Neural crest cell (in vitro differentiated cells): Measurements from ENCODE around the gene DIP2A. TPM values are rescaled to one million over a fixed set of nuclear protein-coding genes. Genes with fewer than 3 reads are reported as not detected.

Source experiments
- DNase-seq: peaks from one replicate; pipeline ENCODE4 v3.0.0; 2021; ENCODE audit warnings: low read depth, mixed read lengths, low spot score
- H3K27ac Mint-ChIP-seq: one replicate; pipeline ENCODE4 v1.8.0; 2021; ENCODE audit warnings: mild to moderate bottlenecking, mixed read lengths; ENCODE audit not compliant: unreplicated experiment
- H3K27me3 Mint-ChIP-seq: 2 replicates; pipeline ENCODE4 v1.8.0; 2021; ENCODE audit warnings: low read depth, mild to moderate bottlenecking, mixed read lengths
- H3K36me3 Mint-ChIP-seq: 2 replicates; pipeline ENCODE4 v1.8.0; 2021; ENCODE audit warnings: low read depth, mild to moderate bottlenecking, mixed read lengths
- H3K4me1 Mint-ChIP-seq: 2 replicates; pipeline ENCODE4 v1.8.0; 2021; ENCODE audit warnings: mixed read lengths
- H3K4me3 Mint-ChIP-seq: one replicate; pipeline ENCODE4 v1.8.0; 2021; ENCODE audit warnings: mild to moderate bottlenecking, mixed read lengths
- H3K9me3 Mint-ChIP-seq: 2 replicates; pipeline ENCODE4 v1.8.0; 2021; ENCODE audit warnings: mixed read lengths
- CTCF ChIP-seq: fragments of 200-600 bp; sonication (generic); conservative IDR thresholded peaks from 2 replicates; pipeline ENCODE4 v1.5.0; 2021; ENCODE audit warnings: antibody characterized with exemption, mild to moderate bottlenecking
- total RNA-seq: library from RNA; stranded (reverse); gene quantifications from 2 replicates; pipeline ENCODE4 v1.2.1, GENCODE V29; 2021

DIP2A gene
- total RNA-seq, 1 donor from 2014 or later, result 57.8 TPM

DNA sequence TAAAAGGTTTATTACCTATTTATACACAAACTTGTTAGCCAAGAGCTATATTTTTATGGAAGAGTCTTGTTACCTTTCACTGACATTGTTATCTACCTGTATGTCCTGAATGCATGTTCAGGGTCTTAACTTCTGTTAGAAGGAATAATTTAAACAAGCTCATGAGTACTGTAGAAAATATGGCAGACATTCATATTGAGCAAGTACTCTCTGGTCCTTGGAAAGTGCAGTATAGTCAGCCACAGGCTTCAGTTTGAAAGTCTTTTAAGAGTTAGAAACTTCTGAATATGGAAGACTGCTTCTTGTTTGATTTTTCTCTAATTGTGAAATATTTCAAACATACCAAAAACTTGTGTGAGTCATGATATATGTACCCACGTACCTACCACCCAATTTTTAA lies 16.6 kb downstream of the DIP2A start:
- Mint-ChIP-seq H3K27ac (no peak overlapping the region), H3K27me3 (no peaks in the 10 kb centered on the region), H3K36me3 (peaks cover 16% of the 10 kb centered on the region), H3K9me3 (no peaks in the 10 kb centered on the region), H3K4me1 (peaks cover 17% of the 10 kb centered on the region), H3K4me3 (no peak overlapping the region)
- TF ChIP-seq CTCF, result no peak
- DNase-seq, result no peak

DNA sequence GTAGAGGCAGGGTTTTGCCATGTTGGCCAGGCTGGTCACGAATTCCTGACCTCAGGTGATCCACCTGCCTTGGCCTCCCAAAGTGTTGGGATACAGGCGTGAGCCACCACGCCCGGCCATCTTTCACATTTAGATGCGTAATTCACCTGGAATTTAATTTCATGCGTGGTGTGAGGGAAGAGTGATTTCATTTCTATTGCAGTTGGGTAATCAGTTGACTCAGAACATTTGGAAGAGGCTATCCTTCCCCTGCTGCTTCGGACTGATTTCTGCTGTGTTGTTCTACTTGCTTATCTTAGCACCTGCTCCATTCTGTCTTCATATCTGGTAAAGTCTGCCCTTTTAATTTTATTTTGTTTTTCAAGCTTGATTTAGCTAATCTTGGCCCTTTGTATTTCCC lies 19.1 kb downstream of the DIP2A start:
- no peak for TF ChIP-seq CTCF
- Mint-ChIP-seq H3K27me3 (no peaks in the 10 kb centered on the region), H3K27ac (no peak overlapping the region), H3K4me3 (no peak overlapping the region), H3K9me3 (no peaks in the 10 kb centered on the region), H3K4me1 (peaks cover 9% of the 10 kb centered on the region), H3K36me3 (peaks cover 11% of the 10 kb centered on the region)
- no peak for DNase-seq

DNA sequence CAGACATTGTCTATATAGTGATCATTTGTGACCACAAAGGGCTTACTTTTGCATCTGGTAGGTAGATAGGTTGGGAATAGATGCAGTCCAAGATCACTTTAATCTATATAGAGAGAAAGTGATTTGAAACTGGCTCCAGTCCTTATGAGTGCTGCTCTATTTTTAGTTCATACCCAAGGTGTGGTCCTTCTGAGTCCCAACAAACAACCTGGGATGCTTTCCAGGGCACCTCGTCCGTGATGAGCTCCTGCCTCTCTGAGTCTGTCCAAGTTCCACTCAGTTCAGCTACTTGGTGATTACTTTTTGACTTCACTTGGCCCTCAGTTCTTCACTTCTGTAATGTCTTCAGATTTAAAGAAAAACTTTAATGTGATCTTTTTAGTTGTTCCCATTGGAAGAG lies 20.2 kb downstream of the DIP2A start:
- Mint-ChIP-seq H3K27me3 (no peaks in the 10 kb centered on the region), H3K9me3 (no peaks in the 10 kb centered on the region), H3K36me3 (peaks cover 11% of the 10 kb centered on the region), H3K4me3 (no peak overlapping the region), H3K27ac (no peak overlapping the region), H3K4me1 (peaks cover 13% of the 10 kb centered on the region)
- TF ChIP-seq CTCF, result no peak
- DNase-seq, result no peak

DNA sequence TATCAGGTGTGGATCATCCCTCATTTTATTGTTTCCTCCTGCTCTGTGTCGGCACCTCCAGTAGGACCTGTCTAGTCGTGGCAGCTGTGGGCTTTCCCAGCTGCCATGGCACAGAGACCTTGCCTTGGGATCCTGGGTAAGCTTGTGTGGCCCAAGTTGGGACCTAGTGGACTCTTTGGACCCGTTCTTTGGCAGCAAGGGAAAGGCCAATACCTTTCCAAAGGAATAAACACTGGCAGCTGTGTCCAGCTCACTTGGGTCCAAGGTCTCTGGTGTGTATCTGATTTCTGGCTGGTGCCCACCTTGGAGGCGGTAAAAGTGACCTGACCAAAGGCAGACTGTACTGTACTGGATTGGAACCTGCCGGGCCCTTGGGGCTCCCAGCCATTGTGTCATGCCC lies 21.8 kb downstream of the DIP2A start:
- H3K27ac Mint-ChIP-seq, result no peak overlapping the region
- no peak for DNase-seq
- no peak for TF ChIP-seq CTCF
- no peak overlapping the region for H3K4me3 Mint-ChIP-seq
- no peaks in the 10 kb centered on the region for H3K9me3 Mint-ChIP-seq
- H3K27me3 Mint-ChIP-seq, result no peaks in the 10 kb centered on the region
- peaks cover 13% of the 10 kb centered on the region for H3K4me1 Mint-ChIP-seq
- peaks cover 12% of the 10 kb centered on the region for H3K36me3 Mint-ChIP-seq

- H3K36me3 Mint-ChIP-seq, result peaks cover 9% of the 10 kb centered on the region
- H3K27me3 Mint-ChIP-seq, result no peaks in the 10 kb centered on the region
- no peak for TF ChIP-seq CTCF
- no peak overlapping the region for H3K4me3 Mint-ChIP-seq
- no peak overlapping the region for H3K27ac Mint-ChIP-seq
- H3K9me3 Mint-ChIP-seq, result no peaks in the 10 kb centered on the region
- peaks cover 13% of the 10 kb centered on the region for H3K4me1 Mint-ChIP-seq
- DNase-seq, result no peak
These were observed 23.6 kb downstream of the DIP2A start for GRCh38 chr21:46482225-46482845.

DNA sequence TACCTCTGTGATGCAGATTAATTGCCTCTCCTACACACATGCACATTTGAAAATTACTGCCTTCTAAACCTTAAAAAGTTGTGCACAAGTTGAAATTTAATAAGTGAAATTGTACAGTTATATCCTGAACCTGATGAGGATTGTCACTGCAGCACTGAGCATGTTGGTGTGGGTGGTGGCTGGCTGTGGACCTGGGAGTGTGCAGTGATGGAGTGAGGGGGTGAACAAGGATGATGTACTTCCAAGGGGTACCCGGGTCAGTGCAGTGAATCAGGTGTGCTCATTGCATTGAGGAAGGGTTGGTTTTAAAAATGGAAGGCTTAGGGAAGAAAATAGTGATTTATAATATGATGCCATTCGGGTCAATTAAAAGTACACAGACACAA lies 24.1 kb downstream of the DIP2A start:
- DNase-seq, result no peak
- Mint-ChIP-seq H3K9me3 (no peaks in the 10 kb centered on the region), H3K4me3 (no peak overlapping the region), H3K4me1 (peaks cover 13% of the 10 kb centered on the region), H3K27ac (no peak overlapping the region), H3K27me3 (no peaks in the 10 kb centered on the region), H3K36me3 (peaks cover 6% of the 10 kb centered on the region)
- TF ChIP-seq CTCF, result no peak
